GM15510 (cell line): ENCODE data around the gene ZNF512B.

Experiments used
- POLR2A ChIP-seq: IDR thresholded peaks from 3 replicates; pipeline ENCODE4 v1.6.1; 2011; ENCODE audit warnings: borderline replicate concordance; ENCODE audit not compliant: insufficient read length; ENCODE audit errors: extremely low read depth

The ZNF512B gene

DNA sequence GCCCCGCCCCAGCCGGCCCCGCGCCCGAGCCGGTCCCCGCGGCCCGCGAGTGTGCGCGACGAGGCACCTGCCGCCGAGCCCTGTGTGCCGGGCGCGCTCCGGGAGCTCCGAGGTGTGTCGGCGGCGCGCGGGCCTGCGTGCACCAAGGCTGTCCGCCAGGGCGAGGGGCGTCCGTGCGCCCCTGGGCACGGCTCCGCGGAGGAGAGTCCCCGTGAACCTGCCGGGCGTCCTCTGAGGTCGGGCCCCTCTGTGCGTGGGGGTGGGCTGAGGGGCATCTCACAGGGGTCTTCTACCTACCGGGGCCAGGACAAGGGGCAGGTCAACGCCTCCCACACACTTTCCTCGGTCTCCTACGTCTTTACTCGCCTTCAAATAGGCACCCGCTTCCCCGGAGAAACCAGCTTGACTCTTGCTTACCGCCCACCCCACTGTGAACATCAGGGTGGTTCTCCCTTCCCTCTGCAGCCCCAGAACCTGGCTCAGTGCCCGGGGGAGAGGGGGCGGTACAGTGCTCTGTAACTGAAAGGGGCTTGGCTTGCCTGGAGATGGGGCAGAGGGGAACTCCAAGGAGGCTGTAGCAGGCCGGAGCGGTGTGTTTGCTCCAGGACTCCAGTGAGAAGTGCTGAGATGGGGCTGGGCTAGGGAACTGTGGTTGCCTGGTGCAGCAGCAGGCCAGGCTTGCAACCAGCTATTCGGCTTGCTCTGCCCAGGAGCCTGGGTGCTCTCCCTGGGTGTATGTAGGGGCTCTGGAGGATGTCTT lies 10.0 kb upstream of the ZNF512B start, which contains the start of gene SAMD10:
Gene SAMD10 (minus strand): TSS at position 86 of the 760 bp plus-strand sequence. CDS start 175 bp downstream, outside the sequence.
- peak; percentile 36 for TF ChIP-seq POLR2A

DNA sequence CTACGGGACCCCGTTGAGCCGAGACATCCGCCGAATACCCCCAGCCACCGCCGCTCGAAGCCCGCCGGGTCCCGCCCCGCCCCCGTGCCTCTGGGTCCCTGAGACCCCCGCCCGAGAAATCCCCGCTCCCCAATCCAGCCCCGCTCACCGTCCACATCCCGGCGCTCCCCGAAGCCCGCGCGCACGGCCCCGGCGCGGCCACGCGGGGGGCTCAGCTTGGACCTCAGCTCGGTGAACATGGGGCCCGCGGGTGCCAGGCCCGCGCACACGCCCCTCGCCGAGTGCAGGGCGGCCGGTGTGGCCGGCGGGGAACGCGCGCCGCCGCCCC lies 9.5 kb upstream of the ZNF512B start:
- TF ChIP-seq POLR2A, result no peak

DNA sequence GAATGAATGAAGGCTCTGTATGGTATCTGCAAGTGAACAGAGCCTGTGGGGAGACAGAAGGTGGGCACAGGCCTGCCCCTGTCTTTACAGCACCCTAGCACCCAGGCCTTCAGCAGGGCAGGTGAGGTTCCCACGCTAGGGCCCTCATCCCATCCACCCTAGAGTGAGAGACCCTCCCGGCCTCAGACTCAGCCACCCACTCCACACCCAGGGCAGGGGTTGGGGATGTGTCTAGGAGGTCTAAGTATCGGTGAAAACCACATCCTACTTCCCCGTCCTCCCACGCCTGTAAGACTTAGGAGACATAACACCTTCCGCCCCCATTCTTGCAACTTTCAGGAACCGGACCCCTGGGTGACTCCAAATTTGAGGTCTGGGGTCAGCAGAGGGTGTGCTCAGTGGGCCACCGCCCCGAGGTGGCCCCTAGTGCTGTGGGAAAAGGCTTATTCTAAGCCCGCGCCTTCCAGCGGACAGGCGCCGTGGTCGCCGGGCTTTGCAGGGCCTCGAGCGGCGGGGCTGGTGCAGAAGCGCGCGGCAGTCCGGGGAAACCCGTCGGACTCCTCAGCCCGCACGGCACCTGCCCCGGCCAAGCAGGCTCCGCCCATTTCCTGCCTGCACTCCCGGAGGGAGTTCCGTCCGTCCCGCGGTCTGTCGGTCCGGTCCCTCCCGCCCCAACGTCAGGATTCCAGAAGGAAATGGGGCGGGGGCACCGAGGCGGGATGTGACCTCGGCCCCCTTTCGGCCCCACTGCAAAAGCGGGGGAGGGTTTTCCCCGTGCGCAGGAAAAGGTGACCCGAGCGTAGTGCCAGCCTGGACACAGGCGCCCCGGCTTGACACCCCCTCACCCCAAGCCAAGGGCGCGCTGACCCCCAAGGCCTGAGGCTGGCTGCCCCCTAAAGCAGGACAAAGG lies 8.8 kb upstream of the ZNF512B start:
- peak; percentile 44 for TF ChIP-seq POLR2A

DNA sequence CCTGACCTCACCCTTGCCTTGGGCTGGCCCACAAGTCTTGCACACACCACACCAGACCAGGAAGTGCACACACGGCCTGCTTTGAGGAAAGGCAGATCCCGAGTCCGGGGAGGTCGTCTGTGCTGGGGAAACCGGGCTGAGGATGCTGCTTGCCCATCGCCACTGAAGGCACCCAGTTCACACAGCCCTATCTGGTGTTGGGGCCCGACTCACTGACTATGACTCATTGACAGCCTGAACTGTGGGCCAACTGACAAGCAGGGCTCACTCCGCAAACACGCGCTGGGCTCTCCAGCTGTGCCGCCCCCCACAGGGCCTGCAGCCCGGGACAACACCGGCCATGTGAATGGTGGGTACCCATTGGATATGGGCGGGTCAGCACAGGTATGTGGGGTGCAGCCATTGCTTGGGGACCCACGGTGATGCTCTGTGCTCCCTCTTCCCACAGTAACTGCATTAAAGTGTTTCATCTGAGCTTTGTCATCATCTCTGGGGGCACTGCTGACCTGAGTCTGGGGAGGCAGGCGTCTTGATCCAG lies 8.1 kb upstream of the ZNF512B start:
- TF ChIP-seq POLR2A, result no peak

DNA sequence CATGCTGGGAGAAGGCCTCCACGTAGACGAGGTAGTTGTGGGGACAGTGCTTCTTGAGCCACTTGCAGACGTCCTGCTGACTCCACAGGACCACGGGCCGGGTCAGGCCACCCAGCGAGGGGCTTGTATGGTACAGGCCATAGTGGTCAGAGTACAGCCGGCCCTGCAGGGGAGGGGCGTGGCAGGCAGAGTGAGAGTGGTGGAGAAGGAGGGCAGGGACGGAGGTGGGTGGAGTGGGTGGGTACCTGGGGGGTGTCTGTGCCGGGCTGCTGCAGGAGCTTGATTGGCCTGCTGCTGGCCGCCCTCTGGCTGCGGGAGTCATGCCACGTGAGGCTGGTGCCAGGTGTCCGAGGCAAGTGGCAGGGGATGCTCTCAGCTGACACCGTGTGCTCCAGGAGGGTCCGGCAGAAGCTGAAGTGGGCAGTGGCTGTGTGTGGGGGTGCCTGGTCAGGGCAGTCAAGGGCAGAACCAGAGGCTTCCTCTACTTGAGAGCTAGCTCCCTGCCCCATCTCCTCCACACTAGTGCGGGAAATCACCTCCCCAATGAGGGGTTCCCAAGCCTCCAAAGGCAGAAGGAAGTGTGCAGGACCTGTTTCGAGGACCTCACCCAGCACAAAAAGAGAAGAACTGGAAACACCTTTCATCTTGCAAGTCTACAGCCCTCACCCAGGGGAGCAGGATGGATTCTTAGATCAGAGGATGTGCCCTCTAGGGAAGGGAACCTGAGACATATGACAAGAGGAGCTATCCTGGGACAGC lies 7.4 kb upstream of the ZNF512B start:
- TF ChIP-seq POLR2A, result no peak

DNA sequence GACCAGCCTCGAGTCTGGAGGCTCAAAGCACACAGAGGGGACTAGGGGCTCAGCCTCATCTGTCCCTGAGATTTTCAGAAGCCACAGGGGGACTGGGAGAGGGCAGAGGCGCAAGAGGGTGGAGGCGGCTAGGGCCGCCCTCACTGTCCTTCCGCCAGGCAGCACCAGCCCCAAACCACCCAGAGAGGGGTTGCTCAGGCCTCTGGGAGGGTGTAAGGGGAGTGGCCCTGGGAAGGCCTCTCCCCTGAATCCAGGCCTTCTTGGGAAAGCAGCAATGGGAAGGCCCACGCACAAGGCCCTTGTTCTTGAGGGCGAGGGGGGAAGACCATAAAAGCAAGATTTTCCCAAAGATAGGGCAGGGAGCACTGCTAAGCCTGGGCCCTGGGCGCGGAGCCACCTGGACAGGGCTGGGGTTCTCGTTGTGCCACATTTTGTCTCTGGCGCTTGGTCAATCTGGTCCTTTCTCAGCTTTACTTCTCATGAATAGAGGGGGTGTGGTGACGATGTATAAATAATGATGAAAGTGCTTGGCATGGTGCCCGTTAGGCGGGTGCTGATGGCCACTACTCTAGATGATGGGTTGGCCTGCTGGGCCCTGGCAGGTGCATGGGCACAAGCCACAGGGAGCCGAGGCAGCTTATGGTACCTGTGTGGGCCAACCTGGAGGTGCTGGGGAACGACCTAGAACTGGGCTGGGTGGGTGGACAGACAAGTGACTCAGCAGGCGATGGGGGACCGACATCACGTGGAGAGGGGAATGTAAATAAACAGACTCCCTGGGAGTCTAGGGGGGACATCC lies 4.9 kb upstream of the ZNF512B start:
- no peak for TF ChIP-seq POLR2A

DNA sequence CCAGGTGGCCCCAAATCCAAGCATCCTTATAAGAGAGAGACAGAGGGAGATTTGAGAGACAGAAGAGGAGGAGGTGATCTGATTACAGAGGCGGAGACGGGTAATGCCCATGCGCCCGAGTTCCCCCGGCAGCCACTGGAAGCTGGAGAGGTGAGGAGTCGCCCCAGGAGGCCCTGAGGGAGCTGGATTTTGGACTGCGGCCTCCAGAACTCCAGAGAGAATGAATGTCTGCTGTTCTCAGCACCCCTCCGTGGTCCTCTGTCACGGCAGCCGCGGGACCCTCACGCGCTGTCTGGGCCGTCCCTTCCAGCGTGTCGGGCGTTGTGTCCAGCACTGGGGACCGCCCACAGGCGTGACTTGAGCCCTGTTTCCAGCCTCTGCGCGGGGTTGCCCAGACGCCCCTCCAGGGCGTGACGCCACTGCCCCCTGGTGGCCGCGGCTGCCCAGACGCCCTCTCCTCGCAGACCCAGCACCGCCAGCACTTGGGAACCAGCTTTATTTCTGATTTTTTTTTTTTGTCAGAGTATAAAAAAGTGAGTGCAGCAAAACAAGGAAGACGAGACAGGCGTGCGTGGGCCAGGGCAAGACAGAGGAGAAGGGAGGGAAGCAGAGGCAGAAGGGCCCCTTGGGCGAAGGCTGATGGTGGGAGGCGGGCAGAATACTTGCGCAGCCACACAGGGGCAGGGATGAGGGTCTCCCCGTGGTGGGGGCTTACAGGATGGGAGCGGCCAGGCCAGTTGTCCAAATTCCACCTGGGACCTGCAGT lies 4.1 kb upstream of the ZNF512B start:
- TF ChIP-seq POLR2A, result no peak

DNA sequence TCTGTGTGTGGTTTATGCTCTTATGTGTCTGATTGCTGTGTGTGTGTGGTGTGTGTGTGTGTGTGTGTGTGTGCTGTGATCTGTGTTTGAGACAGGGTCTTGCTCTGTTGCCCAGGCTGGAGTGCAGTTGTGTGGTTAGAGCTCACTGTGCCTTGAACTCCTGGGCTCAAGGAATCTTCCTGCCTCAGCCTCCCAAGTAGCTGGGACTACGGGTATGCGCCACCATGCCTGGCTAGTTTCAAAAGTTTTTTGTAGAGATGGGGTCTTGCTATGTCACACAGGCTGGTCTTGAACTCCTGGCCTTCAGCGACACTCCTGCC lies 3.4 kb upstream of the ZNF512B start:
- no peak for TF ChIP-seq POLR2A

DNA sequence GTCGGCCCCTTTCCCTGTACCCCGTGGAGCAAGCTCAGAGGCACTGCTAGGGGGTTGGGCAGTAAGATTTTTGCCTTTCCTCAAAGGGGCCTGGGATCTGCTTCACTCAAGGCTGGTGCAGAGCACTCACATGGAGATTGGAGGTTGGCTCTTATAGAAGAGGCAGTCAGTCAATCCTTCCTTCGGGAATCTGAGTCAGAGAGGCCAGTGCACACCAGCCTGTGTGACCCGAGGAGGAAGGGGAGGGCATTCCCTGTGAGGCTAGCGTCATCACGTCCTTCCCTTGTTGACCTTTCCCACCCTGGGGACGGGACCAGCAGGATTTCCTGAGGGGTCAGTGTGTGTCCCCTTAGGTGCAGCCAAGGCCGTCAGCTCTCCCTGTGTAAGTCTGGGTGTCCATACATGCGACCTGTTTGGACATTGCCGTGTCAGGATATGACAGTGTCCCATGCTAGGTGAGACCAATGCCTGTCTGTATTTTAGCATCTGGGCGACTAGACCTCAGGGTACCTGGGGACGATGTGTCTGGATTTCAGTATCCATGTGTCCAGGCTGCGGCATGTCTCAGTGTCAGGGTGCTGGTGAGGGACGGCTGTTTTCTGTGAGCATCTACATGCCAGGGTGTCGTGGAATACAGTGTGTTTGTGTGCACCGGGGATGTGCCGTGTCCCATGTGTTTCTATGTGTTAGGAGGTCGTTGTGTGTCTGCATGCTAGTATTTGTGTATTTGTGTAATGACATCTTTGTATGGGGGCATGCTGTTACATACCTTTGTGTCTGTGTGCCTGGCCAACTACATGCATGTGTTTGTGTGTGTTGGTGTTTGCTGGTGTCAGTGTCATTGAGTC lies 2.8 kb upstream of the ZNF512B start:
- TF ChIP-seq POLR2A, result no peak

DNA sequence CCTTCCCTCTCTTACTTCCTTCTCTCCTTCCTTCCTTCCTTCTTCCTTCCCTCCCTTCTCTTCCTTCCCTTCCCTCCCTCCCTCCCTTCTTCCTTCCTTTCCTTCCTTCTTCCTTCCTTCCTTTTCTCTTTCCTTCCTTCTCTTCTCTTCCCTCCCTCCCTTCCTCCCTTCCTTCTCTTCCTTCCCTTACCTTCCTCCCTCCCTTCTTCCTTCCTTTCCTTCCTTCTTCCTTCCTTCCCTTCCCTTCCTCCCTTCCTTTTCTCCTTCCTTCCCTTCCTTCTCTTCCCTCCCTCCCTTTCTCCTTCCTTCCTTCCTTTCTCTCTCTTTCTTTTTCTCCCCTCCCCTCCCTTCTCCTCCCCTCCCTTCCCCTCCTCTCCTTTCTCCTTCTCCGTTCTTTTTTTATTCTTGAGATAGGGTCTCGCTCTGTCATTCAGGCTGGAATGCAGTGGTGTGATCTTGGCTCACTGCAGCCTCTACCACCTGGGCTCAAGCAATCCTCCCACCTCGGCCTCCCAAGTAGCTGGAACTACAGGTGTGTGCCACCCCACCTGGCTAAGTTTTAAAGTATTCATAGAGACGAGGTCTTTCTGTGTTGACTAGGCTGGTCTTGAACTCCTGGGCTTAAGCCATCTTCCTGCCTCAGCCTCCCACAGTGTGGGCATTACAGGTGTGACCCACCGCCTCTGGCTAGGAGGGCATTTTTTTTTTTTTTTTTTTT lies 1.1 kb upstream of the ZNF512B start:
- no peak for TF ChIP-seq POLR2A

DNA sequence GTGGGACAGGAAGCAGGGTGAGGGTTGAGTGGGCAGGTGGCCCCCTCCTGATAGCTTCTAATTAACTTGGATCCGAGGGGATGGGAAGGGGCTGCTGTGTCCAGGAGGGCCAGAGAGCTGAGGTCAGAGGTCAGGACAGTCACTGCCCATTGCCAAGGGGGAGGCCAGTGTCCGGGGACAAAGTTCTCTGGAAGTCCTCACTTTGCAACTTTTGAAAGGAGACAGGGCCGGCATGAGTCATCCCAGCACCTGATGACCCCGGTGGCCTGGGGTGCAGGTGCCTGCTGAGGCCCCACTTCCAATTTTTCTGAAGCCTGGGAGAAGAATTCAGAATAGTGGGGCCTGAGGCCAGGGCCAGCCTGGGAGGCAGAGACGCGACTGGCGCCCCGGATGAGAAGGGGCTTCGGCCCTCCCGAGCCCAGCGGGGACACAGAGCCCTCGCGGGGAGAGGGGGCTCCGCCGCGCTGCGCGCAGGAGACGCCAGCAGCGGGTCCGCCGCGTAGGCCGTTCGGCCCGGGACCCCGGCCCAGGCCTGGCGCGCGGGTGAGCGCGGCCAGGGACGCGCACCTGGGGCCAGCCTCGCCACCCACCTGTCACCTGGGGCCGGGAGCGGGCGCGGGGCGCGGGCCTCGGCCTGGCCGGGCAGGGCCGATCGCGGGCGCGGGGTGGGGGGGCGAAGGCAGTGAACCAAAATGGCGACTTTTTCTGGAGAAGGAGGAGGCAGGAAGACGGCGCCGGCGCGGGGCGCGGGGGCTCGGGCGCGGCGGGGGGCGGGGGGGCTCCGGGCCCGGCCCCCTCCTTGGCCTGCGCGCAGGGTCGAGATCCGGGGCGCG lies 586 bp downstream of the ZNF512B start:
- no peak for TF ChIP-seq POLR2A
